Panc1 (cell line): ENCODE data around the gene MINK1.

ENCODE experiments used
- CTCF ChIP-seq: fragments of 450-650 bp; IDR thresholded peaks from 2 replicates; pipeline ENCODE4 v1.5.1; 2017; ENCODE audit warnings: mild to moderate bottlenecking
- POLR2AphosphoS5 ChIP-seq: IDR thresholded peaks from 2 replicates; pipeline ENCODE4 v1.6.1; 2012; ENCODE audit warnings: mild to moderate bottlenecking, low read depth, low read length, moderate library complexity
- TF ChIP-seq, protein P1 (sequence below), 2 experiments: IDR thresholded peaks; 2 replicates each; pipeline ENCODE4 v1.6.1; 2011 to 2012; ENCODE audit warnings: low read depth in 2 of 2, control low read depth in 1 of 2, low read length in 1 of 2, mild to moderate bottlenecking in 1 of 2, moderate library complexity in 1 of 2; ENCODE audit not compliant: insufficient read depth in 1 of 2

- TF ChIP-seq CTCF (no peak), POLR2AphosphoS5 (no peak)
- TF ChIP-seq, protein P1, sequence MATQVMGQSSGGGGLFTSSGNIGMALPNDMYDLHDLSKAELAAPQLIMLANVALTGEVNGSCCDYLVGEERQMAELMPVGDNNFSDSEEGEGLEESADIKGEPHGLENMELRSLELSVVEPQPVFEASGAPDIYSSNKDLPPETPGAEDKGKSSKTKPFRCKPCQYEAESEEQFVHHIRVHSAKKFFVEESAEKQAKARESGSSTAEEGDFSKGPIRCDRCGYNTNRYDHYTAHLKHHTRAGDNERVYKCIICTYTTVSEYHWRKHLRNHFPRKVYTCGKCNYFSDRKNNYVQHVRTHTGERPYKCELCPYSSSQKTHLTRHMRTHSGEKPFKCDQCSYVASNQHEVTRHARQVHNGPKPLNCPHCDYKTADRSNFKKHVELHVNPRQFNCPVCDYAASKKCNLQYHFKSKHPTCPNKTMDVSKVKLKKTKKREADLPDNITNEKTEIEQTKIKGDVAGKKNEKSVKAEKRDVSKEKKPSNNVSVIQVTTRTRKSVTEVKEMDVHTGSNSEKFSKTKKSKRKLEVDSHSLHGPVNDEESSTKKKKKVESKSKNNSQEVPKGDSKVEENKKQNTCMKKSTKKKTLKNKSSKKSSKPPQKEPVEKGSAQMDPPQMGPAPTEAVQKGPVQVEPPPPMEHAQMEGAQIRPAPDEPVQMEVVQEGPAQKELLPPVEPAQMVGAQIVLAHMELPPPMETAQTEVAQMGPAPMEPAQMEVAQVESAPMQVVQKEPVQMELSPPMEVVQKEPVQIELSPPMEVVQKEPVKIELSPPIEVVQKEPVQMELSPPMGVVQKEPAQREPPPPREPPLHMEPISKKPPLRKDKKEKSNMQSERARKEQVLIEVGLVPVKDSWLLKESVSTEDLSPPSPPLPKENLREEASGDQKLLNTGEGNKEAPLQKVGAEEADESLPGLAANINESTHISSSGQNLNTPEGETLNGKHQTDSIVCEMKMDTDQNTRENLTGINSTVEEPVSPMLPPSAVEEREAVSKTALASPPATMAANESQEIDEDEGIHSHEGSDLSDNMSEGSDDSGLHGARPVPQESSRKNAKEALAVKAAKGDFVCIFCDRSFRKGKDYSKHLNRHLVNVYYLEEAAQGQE (IDR thresholded peaks at IDR 0.05; ENCODE audit: insufficient read depth in 1 of 2, low read depth in 2 of 2, low read length in 1 of 2): no peak
Measured at GRCh38 chr17:4839221-4839620, 6.1 kb downstream of the MINK1 start.
